ENCODE measurements around the gene CHCHD3.

The CHCHD3 gene

GRCh38 chr7:132866551-132866950 is 215.3 kb downstream of the CHCHD3 start:
- no peak overlapping the region for H3K4me3 ChIP-seq (ENCODE audit: low read depth, low read length)
- TF ChIP-seq CTCF (IDR thresholded peaks at IDR 0.05; ENCODE audit: low read depth, low read length), result no peak

- no peak overlapping the region for H3K4me3 ChIP-seq (ENCODE audit: low read depth, low read length)
- no peak for TF ChIP-seq CTCF (IDR thresholded peaks at IDR 0.05; ENCODE audit: low read depth, low read length)
These were observed 215.8 kb downstream of the CHCHD3 start for GRCh38 chr7:132866144-132866531.

- no peak overlapping the region for H3K4me3 ChIP-seq (ENCODE audit: low read depth, low read length)
These were observed 216.3 kb downstream of the CHCHD3 start for GRCh38 chr7:132865366-132866143.

GRCh38 chr7:132861940-132862554 is 219.8 kb downstream of the CHCHD3 start:
- no peak overlapping the region for H3K4me3 ChIP-seq (ENCODE audit: low read depth, low read length)
- no peak for TF ChIP-seq CTCF (IDR thresholded peaks at IDR 0.05; ENCODE audit: low read depth, low read length)

More at GRCh38 chr7:132865366-132866143, 216.3 kb downstream of the CHCHD3 start:
- TF ChIP-seq CTCF (IDR thresholded peaks at IDR 0.05; ENCODE audit: low read depth, low read length), result no peak

- TF ChIP-seq CTCF (IDR thresholded peaks at IDR 0.05; ENCODE audit: low read depth, low read length), result no peak
- H3K4me3 ChIP-seq (ENCODE audit: low read depth, low read length), result no peak overlapping the region
These were observed 220.5 kb downstream of the CHCHD3 start for GRCh38 chr7:132861424-132861823.

- no peak for TF ChIP-seq CTCF (IDR thresholded peaks at IDR 0.05; ENCODE audit: low read depth, low read length)
- no peak overlapping the region for H3K4me3 ChIP-seq (ENCODE audit: low read depth, low read length)
These were observed 222.7 kb downstream of the CHCHD3 start for GRCh38 chr7:132859199-132859598.

- H3K4me3 ChIP-seq (ENCODE audit: low read depth, low read length), result no peak overlapping the region
- TF ChIP-seq CTCF (IDR thresholded peaks at IDR 0.05; ENCODE audit: low read depth, low read length), result no peak
These were observed 223.1 kb downstream of the CHCHD3 start for GRCh38 chr7:132858760-132859159.
